Raji (cell line): ENCODE data around the gene TSPAN3.

Experiments
- POLR2A ChIP-seq: IDR thresholded peaks from 2 replicates; pipeline ENCODE4 v1.6.1; 2011; ENCODE audit warnings: low read depth, low read length, control low read depth; ENCODE audit not compliant: insufficient read depth

The TSPAN3 gene

GRCh38 chr15:77067691-77068367 lies 3.1 kb downstream of the TSPAN3 start:
- no peak for TF ChIP-seq POLR2A

DNA sequence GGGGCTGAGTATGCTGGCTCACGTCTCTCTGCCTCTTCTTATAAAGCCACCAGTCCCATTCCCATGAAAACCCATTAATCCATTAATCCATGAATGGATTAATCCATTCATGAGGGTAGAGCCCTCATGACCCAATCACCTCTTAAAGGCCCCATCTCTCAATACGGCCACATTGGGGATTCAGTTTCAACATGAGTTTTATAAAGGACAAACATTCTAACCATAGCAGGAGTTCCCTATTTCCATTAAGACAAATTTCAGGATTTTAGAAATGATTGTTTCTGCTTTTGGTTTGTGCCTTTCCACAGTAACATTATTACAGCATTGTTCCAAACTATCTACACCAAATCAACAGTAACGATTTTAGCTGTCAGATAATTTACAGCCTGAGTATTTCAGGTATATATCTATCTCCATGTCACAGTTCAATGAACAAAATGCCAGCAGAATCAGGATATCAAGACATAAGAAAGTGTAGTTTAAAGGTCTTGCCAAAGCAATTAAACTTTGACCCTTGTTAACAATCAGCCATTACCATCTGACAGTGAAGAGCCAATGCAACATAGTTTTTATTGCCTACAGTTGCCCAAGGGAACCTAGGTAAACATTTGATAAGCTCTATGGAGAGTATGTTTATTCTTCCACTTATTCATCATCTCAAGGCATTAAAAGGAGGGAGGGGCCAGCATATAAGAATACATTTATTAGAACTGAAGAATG lies 3.8 kb downstream of the TSPAN3 start:
- no peak for TF ChIP-seq POLR2A

DNA sequence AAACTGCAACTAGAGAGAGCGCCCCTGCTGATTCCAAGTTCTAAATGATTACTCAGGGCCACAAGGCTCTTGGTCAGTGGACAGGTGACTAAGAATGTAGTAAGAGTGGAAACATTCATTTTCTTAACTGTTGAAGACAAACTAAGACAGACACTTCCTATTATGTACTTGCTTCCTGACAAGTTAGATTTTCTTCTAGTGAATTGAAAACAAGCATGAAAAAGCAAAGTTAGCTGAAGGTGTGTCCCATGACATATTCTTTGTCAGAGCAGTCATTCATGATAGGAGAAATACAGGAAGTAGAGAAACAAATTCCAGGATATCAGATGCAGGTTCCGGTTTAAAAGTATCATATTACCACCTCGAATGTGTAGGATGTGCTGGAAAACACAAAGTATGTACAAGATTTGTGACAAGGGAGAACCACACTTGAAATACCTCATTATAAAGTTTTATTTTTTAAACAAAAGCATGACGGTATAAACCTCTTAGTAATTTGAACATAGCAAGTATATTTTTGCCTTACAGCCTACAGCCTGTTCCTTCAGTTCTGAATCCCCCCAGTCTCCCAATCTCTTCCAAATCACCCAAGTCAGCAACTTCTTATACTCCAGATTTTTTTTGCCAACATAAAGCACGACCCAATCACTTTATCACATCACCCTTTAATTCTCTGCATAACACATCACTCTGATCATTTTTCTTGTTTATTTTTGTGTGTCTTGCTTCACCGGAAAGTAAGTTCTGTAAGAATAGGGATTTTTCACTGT lies 6.2 kb downstream of the TSPAN3 start:
- TF ChIP-seq POLR2A: no peak

- TF ChIP-seq POLR2A: no peak
Measured at GRCh38 chr15:77064063-77064462, 6.8 kb downstream of the TSPAN3 start.

DNA sequence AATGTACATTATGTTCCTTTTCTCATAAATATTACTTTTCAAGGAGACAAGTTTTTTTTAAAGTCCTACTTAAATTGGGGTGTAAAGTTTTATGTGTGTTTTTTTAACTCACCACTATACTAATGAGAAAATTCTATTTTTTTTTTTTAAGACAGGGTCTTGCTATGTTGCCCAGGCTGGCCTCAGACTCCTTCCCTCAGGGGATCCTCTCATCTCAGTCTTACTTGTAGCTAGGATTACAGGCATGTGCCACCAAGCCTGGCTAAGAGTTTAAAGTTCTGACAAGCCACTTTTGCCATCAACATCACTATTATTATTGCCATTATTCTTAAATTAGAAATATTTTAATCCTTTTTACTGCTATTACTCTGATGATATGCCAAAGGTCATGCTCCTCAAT lies 7.7 kb downstream of the TSPAN3 start:
- no peak for TF ChIP-seq POLR2A

DNA sequence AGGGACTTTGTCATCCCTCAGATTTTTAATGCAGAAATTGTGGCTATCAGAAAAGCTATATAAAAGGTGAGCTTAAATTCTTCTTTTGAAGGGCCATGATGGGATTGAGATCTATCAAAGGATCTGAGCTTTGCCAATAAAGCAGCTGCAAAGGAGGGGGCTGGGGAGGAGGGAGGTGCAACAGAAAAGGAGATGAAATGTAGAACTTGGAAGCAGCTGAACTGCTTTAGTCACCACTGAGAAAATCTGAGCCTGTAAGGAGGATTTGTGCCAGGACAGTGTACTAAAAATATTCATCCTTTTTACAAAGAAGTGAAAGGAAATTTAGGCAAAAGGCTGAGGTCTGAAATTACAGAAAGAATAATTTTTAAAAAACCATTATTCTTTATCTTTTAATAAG lies 10.4 kb downstream of the TSPAN3 start:
- TF ChIP-seq POLR2A: no peak

DNA sequence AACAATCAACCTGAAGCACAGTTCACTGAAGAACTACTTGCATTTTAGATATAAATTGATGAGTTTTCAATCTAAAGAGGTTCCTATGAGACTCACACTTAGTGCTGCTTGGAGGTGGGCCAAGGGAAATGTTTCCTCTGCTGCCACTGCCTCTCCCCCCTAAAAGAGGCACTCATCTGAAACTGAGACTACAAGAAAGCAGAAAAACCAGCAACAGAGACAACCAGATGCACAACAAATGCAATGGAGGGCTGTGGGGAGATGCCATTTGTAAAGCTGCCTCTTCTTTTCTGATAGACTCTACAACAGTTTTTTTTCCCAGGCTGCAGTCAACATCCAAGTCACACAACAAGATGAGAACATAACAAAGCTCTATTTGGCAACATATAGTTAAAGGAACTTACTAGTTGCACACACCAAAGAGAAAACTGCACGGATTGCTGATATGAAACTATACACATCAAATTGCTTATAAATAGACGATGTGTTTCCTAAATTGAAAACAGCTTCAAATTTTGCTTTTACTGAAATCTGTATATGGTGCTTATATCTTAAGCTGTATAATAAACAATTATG lies 11.0 kb downstream of the TSPAN3 start:
- TF ChIP-seq POLR2A: no peak

- no peak for TF ChIP-seq POLR2A
Measured at GRCh38 chr15:77058468-77058867, 12.4 kb downstream of the TSPAN3 start.

DNA sequence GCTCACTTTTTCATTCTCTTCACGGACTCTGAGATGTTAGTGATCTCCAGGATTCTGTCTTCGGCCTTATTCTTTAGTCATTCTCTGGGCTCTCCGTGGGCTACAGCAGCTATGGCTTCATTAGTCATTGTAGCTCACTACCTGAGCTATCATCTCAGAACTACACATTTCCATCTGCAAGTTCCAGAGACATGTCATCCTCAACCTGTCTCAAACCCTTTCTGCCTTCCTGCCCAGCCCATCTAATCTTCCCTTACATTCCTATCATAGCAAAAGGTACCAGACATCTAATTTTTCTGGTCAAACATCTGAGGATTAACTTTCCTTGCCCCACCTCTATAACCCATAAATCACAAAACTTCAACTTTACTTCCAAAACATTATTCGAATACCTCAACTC lies 13.2 kb downstream of the TSPAN3 start:
- no peak for TF ChIP-seq POLR2A

GRCh38 chr15:77057072-77057471 lies 13.8 kb downstream of the TSPAN3 start:
- TF ChIP-seq POLR2A: no peak

DNA sequence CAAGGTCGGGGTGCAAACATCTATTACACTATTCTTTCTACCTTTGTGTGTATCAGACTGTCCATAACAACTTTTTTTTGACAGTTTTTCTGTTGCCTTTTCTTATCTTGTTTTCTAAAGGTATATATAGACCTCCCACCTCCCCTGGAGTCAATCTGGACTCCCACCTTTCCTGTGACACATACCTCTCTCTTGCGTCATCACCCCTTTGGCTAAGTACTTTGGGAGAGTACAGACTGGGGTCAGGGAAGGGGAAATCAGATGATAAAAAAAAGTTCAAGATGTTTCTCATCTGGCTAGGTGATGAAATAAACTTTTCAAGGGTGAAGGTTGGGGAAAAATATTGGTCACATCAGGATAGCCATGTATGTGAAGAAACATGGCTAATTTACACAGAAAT lies 17.2 kb downstream of the TSPAN3 start:
- TF ChIP-seq POLR2A: no peak

DNA sequence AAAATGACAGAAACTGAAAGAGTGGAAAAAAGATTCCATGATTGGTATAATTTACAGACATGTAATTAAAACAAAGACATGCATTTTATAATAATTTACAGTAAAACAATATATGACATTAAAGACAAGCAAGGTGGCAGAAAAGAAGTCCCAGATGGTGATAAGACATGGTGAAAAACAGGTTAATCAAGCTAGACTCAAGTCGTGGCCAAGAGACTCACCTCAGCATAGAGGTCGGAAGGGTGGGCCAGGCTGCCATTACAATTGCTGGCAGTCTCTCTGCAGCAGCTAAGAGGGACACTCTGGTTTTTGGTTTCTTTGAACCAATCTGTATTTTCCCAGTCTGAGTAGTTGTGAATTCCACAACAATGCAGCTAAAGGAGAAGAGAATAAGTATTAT lies 18.4 kb downstream of the TSPAN3 start:
- TF ChIP-seq POLR2A: no peak

DNA sequence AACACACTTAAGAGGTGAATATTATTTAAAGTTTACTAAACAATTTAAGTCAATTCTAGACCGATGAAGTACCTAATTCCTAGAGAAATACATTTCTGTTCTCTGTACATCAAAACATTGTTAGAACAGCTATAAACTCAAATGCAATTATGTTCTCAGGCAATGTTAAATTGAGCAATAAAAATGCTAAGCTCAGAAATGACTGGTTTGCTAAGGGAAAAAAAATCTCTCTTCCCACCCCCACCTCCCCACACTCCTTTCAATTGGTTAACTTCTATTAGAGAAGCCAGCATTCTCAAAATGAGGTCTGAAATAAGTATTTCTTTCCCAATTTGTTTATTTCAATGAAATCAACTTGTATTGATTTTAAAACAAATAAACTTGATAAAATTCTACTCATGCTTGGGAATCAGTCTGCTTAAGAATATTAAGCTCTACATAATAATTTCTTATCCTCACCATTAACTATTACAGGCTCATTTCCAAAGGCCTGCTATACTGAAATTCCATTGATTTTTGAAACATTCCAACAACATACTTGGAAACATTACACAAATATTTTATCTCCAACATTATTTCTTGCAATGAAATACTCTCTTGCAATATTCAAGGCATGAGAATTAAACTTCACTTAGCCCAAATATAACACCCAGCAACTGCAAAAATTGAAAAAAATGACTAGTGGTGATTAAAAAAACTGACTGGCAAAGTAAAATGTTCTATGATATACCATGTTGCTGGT lies 22.6 kb downstream of the TSPAN3 start:
- no peak for TF ChIP-seq POLR2A

GRCh38 chr15:77046704-77047412 lies 24.1 kb downstream of the TSPAN3 start:
- no peak for TF ChIP-seq POLR2A
